GM23248 (cell line): ENCODE results near the gene C22orf31.

Source experiments
- EZH2 ChIP-seq: fragments of 200-600 bp; sonication (generic); IDR thresholded peaks from 2 replicates; pipeline ENCODE4 v1.6.1; 2018; ENCODE audit warnings: antibody characterized with exemption, mild to moderate bottlenecking; ENCODE audit not compliant: insufficient read depth, poor library complexity, severe bottlenecking
- EZH2phosphoT487 ChIP-seq: fragments of 200-600 bp; sonication (generic); IDR thresholded peaks from 2 replicates; pipeline ENCODE4 v1.6.1; 2018; ENCODE audit warnings: antibody characterized with exemption, moderate library complexity, mild to moderate bottlenecking, low read depth; ENCODE audit not compliant: insufficient read depth

DNA sequence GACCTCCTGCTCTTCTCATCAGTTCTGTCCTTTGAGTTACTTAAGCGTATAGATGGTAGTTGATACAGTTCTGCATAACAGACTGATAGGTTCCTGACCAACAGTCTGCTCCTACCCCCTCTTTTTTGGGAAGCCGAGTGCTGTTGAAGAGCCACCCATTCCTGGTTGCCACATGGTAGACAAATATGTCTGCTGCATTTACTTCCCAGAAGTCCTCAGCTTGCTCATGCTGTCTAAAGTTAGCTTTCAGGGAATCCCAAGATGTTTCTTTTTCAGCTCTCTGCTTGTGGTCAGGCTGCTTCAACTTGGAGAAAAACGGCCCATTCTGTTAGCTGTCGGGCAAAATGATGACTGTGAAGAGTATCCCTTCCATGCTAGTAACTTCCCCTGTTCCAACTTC, 48.7 kb downstream of the C22orf31 start:
- TF ChIP-seq EZH2phosphoT487 (no peak), EZH2 (no peak)
